H1 (cell line): ENCODE measurements around the gene PRRC1. TPM values are rescaled to one million over a fixed set of nuclear protein-coding genes. Genes with fewer than 3 reads are reported as not detected.

ENCODE experiments used
- SP1 ChIP-seq: IDR thresholded peaks from 2 replicates; pipeline ENCODE4 v1.6.1; 2011; ENCODE audit warnings: low read depth, low read length
- polyA plus RNA-seq, 7 experiments: library from polyadenylated mRNA; depleted of rRNA in 3 of 7; stranded (reverse) in 5 of 7; unstranded in 2 of 7; fragments of >200 nt in 5 of 7; fragments of 200-250 nt in 2 of 7; gene quantifications; 1 replicate in 5 of 7; 2 replicates in 1 of 7; 4 replicates in 1 of 7; pipeline versions ENCODE4 v1.2.1 to v1.2.3, GENCODE V29; 2011 to 2013; ENCODE audit warnings: missing spikeins in 2 of 7, mixed read lengths in 2 of 7
- total RNA-seq: library from RNA; stranded (reverse); fragmentation: NEBNext Ultra II Directional; extraction: Animal tissue kit (Norgen Biotek cat#: 25700); gene quantifications from 2 replicates; pipeline ENCODE4 v1.2.1, GENCODE V29; 2021

The PRRC1 gene
- total and polyA plus RNA-seq, 2 of the 8 experiments (the other 6 are each of a cell fraction or from before 2014, with no cell fraction given) = 54.6 to 78.6 TPM

DNA sequence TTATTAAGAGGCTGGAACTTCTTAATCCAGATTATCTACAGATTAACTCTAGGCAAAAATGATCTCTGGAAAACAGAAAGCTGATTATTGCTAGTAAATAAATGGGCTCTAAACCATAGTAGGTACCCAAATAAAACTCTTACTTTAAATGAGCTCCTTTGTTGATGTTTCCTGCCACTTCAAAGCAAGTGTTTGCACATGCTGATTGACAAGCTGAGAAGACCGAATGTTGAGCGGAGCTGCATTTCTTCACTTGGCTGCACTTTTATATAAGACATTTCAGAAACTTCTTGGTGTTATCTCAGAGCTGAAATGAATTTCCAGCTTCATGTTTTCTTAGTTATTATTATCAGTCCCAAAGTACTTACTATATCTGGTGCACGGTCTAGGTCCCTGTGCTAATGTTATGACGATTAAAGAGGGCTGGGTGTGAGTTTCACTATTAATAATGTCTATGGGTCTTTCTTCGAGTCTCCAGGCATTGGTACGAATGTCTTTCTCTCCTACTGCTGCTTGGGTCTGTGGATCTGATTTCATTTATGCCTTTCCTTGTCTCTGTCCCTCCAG is 72.8 kb downstream of the PRRC1 start (continued):
- no peak for TF ChIP-seq SP1
